ENCODE data around the gene FHOD1. TPM values are rescaled to one million over a fixed set of nuclear protein-coding genes. Genes with fewer than 3 reads are reported as not detected.

Gene FHOD1
- total and polyA plus RNA-seq, 2 of the 4 experiments (the other 2 are of a cell fraction), result 13.8 to 64.0 TPM

DNA sequence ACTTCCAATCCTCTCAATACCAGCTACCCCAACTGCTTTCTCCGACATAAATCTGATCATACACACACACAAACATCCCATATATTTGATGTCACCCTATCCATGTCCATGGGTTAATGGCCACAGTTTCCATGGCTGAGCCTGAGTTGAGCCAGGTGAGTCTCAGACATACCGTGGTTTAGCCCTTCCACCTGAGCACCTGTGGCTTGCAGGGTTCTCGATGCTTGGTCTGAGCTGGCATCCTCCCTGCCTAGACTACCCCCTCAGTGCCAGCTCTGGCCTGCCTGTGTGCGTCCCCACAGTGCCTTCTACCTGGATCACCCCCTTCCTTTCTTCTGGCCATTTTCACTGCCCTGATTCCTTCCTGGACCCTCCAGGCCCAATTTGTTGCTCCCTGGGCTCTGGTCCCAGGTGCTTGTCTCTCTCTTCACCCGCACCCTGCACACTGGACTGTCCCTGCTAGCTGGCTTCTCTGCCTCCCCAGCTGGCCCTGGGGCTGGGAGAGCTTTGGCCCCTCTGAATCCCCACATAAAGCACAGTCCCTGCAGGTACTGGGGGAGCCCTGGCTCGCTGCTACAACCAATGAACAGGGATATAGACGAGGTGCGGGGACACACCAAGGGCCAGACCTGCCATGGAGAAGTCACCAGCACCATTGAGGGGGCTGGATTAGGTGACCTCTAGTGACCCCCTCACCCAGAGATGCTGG lies 41.0 kb downstream of the FHOD1 start:
- no peak overlapping the region for H3K4me2 ChIP-seq (ENCODE audit: low read depth, low read length)
- H3K18ac ChIP-seq (ENCODE audit: low read depth, low read length), result no peak overlapping the region
- TF ChIP-seq, protein P1, sequence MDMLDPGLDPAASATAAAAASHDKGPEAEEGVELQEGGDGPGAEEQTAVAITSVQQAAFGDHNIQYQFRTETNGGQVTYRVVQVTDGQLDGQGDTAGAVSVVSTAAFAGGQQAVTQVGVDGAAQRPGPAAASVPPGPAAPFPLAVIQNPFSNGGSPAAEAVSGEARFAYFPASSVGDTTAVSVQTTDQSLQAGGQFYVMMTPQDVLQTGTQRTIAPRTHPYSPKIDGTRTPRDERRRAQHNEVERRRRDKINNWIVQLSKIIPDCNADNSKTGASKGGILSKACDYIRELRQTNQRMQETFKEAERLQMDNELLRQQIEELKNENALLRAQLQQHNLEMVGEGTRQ (IDR thresholded peaks at IDR 0.05; ENCODE audit: low read depth, low read length), result no peak
- TF ChIP-seq, protein P2, sequence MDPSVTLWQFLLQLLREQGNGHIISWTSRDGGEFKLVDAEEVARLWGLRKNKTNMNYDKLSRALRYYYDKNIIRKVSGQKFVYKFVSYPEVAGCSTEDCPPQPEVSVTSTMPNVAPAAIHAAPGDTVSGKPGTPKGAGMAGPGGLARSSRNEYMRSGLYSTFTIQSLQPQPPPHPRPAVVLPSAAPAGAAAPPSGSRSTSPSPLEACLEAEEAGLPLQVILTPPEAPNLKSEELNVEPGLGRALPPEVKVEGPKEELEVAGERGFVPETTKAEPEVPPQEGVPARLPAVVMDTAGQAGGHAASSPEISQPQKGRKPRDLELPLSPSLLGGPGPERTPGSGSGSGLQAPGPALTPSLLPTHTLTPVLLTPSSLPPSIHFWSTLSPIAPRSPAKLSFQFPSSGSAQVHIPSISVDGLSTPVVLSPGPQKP (IDR thresholded peaks at IDR 0.05; ENCODE audit: borderline replicate concordance, low read depth, low read length), result no peak
- TF ChIP-seq CHD1 (IDR thresholded peaks at IDR 0.05; ENCODE audit: low read depth, low read length), result no peak
- no peak for TF ChIP-seq POLR2A (IDR thresholded peaks at IDR 0.05; ENCODE audit: low read depth, low read length)
- TF ChIP-seq BHLHE40 (IDR thresholded peaks at IDR 0.05; ENCODE audit: low read depth, low read length), result no peak
- TF ChIP-seq NFE2L2 (IDR thresholded peaks at IDR 0.05; ENCODE audit: low read depth, low read length), result no peak
- TF ChIP-seq, protein P3, sequence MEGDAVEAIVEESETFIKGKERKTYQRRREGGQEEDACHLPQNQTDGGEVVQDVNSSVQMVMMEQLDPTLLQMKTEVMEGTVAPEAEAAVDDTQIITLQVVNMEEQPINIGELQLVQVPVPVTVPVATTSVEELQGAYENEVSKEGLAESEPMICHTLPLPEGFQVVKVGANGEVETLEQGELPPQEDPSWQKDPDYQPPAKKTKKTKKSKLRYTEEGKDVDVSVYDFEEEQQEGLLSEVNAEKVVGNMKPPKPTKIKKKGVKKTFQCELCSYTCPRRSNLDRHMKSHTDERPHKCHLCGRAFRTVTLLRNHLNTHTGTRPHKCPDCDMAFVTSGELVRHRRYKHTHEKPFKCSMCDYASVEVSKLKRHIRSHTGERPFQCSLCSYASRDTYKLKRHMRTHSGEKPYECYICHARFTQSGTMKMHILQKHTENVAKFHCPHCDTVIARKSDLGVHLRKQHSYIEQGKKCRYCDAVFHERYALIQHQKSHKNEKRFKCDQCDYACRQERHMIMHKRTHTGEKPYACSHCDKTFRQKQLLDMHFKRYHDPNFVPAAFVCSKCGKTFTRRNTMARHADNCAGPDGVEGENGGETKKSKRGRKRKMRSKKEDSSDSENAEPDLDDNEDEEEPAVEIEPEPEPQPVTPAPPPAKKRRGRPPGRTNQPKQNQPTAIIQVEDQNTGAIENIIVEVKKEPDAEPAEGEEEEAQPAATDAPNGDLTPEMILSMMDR (conservative IDR thresholded peaks at IDR 0.05; ENCODE audit: low read depth, low read length), result no peak
- TF ChIP-seq FOS (IDR thresholded peaks at IDR 0.05; ENCODE audit: low read depth, low read length), result no peak
- TF ChIP-seq CEBPB (IDR thresholded peaks at IDR 0.05; ENCODE audit: low read depth, low read length), result no peak
- TF ChIP-seq MXI1 (IDR thresholded peaks at IDR 0.05; ENCODE audit: borderline replicate concordance, low read depth, low read length), result no peak
- no peak for TF ChIP-seq SMC3 (IDR thresholded peaks at IDR 0.05; ENCODE audit: low read depth, low read length)
- TF ChIP-seq MAZ (IDR thresholded peaks at IDR 0.05; ENCODE audit: borderline replicate concordance, low read depth, low read length), result no peak
- no peak for TF ChIP-seq RCOR1 (IDR thresholded peaks at IDR 0.05; ENCODE audit: insufficient replicate concordance, low read length)
- 78% methylated on average over 4 of the region's 8 CpGs; no CpG with 5 or more reads in 1 of the 2 experiments for WGBS, 2 experiments (ENCODE audit: extremely low coverage in 2 of 2, insufficient read length in 1 of 2)
- H4K8ac ChIP-seq (ENCODE audit: low read depth in 2 of 2, low read length in 2 of 2), result no peak overlapping the region
- ChIA-PET POLR2A (ENCODE audit: unreplicated experiment) (no interaction called here), CTCF (no interaction called here)
- intact Hi-C loops (cut with micrococcal nuclease), result no loop called here
- peaks cover 24% of the 10 kb centered on the region for H3K36me3 ChIP-seq (ENCODE audit: control insufficient read depth, insufficient read depth, low read length)
- dilution Hi-C loops (cut with HindIII; ENCODE audit: low sequenced_read_pairs, unreplicated experiment), result no loop called here
- no peak overlapping the region for H2BK20ac ChIP-seq (ENCODE audit: low read depth, low read length)
- H3K4me3 ChIP-seq (ENCODE audit: insufficient read depth, low read depth, low read length), result no peak overlapping the region
- H2AK9ac ChIP-seq (replicated peaks; ENCODE audit: low read depth, low read length, poor library complexity), result no peak overlapping the region
- peaks cover 0 to 9% of the 10 kb centered on the region in 2 experiments; a peak in 1 of 4 replicates for H3K79me1 ChIP-seq (ENCODE audit: low read depth in 1 of 2, low read length in 2 of 2)
- H2BK5ac ChIP-seq (ENCODE audit: low read depth, low read length, poor library complexity, severe bottlenecking), result no peak overlapping the region
- H3K27ac ChIP-seq (ENCODE audit: insufficient read depth, low read length), result no peak overlapping the region
- H4K91ac ChIP-seq (ENCODE audit: insufficient read depth, low read depth, low read length), result no peak overlapping the region
- no peak overlapping the region for H3K23ac ChIP-seq (ENCODE audit: low read depth, low read length)
- H3K9me1 ChIP-seq (ENCODE audit: insufficient read depth, low read length), result peaks cover 20% of the 10 kb centered on the region
- H4K20me1 ChIP-seq (ENCODE audit: insufficient read depth, low read length), result 0 out of 2 replicates have a peak, but pooled peaks cover 6% of the 10 kb centered on the region
- no peaks in the 10 kb centered on the region for H3K9me3 ChIP-seq (ENCODE audit: control insufficient read depth, insufficient read depth, low read length)
- H3K4me1 ChIP-seq (ENCODE audit: control insufficient read depth, insufficient read depth, low read length), result peaks cover 8% of the 10 kb centered on the region
- H2AFZ ChIP-seq (replicated peaks; ENCODE audit: low read length, poor library complexity), result peak overlapping the region; percentile 51
- no peak overlapping the region for H3K56ac ChIP-seq (ENCODE audit: extremely low read depth, insufficient read depth, low read length)
- in situ Hi-C loops (cut with MboI; ENCODE audit: low sequenced_read_pairs), result no loop called here
- no peak overlapping the region for H3K9ac ChIP-seq (ENCODE audit: low read depth, low read length)
- DNase-seq, result no peak
- no peak overlapping the region for H2BK120ac ChIP-seq (ENCODE audit: low read depth, low read length)
- no peaks in the 10 kb centered on the region for H3K27me3 ChIP-seq (ENCODE audit: control insufficient read depth, insufficient read depth, low read length)
- no peak overlapping the region for H2AK5ac ChIP-seq (ENCODE audit: low read depth, low read length)
- no peak overlapping the region for H3K14ac ChIP-seq (replicated peaks; ENCODE audit: low read depth, low read length)
- no peak for ATAC-seq (ENCODE audit: low read depth)
- BruUV-seq (replicated peaks), result no TSS peak
- no peak overlapping the region for H3K4ac ChIP-seq (ENCODE audit: low read depth, low read length)
- no peak overlapping the region for H4K5ac ChIP-seq (ENCODE audit: low read depth, low read length)
- H2BK15ac ChIP-seq (ENCODE audit: low read depth, low read length), result no peak overlapping the region
